ENCODE results near the gene NEK9.
"Not testable (repeated sequence)": the region's sequence is repeated elsewhere in the genome, so short reads cannot be mapped to it uniquely, and the experiment has no call there.

The NEK9 gene

DNA sequence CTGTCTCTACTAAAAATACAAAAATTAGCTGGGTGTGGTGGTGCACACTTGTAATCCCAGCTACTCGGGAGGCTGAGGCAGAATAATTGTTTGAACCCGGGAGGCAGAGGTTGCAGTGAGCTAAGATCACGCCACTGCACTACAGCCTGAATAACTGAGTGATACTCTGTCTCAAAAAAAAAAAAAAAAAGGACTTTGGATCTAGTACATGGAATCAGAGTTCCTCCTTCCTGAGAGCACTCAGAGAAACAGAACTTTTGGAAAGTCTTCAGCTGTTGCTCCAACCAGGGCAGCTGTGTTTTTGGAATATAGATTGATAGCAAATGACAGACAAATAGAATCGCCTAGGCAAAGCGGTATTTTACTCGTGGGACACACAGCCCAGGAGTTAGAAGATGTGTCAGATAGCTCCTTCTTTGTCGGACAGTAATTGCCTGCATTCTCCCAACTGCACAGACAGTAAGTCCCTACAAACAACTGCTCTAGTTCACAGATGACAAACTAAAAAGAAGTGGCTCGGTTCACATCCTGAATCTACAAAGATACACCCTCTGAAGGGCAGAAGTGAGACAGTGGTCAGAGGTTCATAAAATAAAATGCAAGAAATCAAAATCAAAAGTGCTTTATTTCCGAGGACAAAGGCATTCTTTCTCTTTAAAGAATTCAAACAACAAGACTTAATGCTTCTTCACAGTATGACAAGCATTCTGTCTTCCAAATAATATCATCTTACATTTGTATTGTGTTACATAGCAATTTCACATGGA is 17.1 kb upstream of the NEK9 start:
- DNase-seq = no peak

- no peak for DNase-seq
Measured at GRCh38 chr14:75142494-75142893, 15.6 kb upstream of the NEK9 start.

DNA sequence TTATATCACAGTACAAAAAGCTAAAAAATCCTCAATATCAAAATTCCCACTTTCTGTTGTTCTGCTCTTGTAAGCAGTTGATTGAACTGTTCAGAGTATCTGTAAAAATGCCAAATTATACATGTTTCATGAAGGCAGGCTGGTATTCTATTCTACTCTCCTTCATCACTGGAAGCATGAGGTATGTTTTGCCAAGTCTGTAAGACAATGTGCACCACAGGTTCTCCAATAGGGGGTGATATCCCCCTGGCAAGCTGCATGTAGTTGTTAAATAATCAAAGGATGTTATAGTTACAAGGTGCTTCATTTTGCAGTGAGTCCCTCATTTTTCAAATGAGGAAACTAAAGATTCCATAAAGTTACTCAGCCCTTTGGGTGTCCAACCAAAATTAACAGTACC is 15.1 kb upstream of the NEK9 start:
- no peak for DNase-seq

- no peak for DNase-seq
Measured at GRCh38 chr14:75141062-75141461, 14.2 kb upstream of the NEK9 start.

- DNase-seq = no peak
Measured at GRCh38 chr14:75140620-75141019, 13.8 kb upstream of the NEK9 start.

GRCh38 chr14:75139185-75139584 is 12.3 kb upstream of the NEK9 start:
- DNase-seq = no peak

DNA sequence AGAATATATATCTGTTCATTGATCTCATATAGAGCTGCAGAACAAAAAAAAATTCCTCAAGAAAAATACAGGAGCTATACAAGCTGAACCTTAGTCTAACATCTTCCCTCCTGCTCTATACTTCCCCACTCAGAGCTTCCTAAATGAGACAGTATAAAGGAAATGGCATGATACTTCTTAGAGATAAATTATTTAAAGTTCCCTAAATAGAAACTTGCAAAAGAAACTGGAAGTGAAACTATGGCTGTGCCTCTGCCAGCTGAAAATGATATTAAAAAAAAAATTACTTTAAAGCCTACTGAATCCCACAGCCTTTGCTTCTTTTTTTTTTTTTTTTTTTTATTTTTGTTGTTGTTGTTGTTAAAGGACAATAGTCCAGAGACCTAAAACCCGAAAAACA is 11.6 kb upstream of the NEK9 start:
- no peak for DNase-seq

DNA sequence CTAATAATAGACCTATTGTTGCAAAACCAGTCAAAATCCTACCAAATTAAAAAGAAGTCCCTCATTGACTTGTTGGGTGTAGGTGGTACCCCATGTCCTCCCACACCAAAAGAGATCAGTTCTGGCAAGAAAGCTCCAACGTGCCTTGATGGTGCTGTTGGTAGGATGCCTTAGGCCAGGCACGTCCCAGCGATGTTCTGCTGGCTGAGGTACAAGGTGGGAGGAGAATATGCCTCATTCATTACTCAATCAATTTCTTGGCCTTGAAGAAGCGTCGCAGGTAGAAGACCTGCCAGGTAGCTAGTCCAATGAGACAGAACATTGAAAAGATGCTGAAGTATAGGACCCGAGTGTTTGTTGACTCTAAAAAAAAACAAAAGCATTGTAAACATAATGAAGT is 7.8 kb upstream of the NEK9 start:
- DNase-seq = no peak

DNA sequence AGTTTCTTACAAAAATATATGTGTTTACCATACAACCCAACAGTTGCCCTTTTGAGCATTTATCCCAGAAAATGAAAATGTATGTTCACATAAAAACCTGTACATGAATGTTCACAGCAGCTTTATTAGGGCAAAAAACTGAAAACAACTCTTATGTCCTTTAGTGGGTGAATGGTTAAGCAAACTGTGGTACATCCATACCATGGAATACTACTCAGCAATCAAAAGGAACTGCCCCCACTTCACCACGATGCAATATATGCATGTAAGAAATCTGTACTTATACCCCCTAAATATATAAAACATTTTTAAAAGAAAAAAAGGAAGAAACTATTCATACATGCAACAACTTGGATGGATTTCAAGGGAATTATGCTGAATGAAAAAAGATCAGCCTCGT is 6.7 kb upstream of the NEK9 start:
- DNase-seq = no peak

- peak; percentile 71 for DNase-seq
Measured at GRCh38 chr14:75132382-75133086, 5.7 kb upstream of the NEK9 start.

GRCh38 chr14:75128596-75128990 is 1.7 kb upstream of the NEK9 start:
- DNase-seq = no peak

DNA sequence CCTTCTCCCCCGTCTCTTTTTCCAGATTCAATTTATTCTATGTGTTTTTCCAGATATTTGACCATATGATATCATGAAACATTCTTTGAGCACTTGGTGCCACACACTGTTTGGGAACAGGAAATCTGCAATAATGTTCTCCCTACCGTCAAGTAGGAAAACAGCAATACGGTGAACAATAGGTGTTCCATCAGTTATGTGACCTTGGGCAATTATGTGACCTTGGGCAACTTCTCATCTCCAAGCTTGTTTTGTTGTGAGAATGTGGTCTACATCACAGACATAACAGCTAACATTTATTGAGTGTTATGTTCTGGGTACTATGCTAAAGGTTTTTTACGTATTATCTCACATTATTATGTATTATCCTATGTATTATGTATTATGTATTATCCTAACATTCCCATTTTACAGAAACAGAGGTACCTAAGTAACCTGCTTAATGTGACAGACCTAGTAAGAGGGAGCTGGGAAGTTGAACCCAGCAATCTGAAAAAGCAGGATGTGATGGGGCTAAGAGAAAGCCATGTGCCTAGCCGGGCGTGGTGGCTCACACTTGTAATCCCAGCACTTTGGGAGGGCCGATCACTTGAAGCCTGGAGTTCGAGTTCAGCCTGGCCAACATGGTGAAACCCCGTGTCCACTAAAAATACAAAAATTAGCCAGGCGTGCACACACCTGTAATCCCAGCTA is 1.2 kb upstream of the NEK9 start:
- DNase-seq = no peak

DNA sequence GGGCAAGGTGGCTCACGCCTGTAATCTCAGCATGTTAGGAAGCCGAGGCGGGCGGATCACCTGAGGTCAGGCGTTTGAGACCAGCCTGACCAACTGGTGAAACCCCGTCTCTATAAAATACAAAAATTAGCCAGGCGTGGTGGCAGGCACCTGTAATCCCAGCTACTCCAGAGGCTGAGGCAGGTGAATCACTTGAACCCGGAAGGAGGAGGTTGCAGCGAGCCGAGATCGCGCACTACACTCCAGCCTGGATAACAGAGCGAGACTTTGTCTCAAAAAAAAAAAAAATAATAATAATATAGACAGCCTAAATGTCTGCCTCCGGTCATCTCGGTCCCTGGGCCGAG is 599 bp upstream of the NEK9 start:
- DNase-seq = not testable (repeated sequence)

DNA sequence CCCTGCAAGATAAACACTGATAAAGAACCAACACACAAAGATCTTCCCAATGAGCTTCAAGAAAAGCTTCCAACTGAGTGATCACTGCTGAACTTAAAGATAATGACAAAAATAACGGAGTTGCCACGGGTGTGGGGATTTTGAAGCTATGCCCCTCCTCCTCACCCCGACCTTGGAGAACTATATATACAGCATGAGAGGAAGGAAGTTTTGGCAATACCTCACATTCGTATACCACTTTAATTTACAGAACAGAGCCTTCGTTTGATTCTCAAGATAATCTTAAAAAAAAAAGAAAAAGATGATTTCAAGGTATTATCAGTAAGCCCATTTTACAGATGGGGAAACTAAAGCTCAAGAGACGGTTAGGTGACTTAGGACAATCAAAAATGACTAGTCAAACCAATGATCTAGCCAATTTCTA is 715 bp downstream of the NEK9 start:
- no peak for DNase-seq

- DNase-seq = no peak
Measured at GRCh38 chr14:75125617-75126016, 1.2 kb downstream of the NEK9 start.

DNA sequence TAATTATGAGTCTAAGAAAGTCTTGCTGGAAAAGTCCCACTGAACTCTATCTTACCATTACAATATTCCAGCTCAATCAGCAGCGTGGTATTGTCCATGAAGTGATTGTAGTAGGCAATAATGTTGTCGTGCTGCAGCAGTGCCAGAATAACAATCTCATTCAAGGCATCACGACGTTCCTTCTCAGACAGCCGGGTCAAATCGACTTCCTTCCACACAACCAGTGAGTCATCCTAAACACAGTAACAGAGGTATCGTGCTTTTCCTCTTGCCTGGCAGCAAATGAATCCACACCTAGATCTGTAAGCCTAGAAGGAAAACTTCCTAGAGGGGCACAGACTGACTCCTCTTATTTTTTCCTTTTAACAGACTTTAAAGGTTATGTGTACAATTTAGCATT is 2.9 kb downstream of the NEK9 start:
- DNase-seq = no peak

DNA sequence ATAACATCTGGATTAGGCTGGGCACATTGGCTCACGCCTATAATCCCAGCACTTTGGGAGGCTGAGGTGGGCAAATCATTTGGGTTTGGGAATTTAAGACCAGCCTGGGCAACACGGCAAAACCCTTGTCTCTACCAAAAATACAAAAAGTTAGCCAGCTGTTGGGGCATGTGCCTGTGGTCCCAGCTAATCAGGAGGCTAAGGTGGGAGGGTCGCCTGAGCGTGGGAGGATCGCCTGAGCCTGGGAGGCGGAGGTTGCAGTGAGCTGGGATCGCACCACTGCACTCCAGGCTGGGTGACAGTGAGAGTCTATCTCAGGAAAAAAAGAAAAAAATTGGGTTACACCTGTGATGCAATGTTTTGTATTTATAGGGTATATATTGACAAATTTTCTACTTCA is 5.3 kb downstream of the NEK9 start:
- no peak for DNase-seq

- DNase-seq = no peak
Measured at GRCh38 chr14:75120541-75121291, 6.1 kb downstream of the NEK9 start.

- DNase-seq = no peak
Measured at GRCh38 chr14:75119056-75119455, 7.8 kb downstream of the NEK9 start.

- DNase-seq = no peak
Measured at GRCh38 chr14:75113932-75114539, 12.8 kb downstream of the NEK9 start.

GRCh38 chr14:75109877-75110276 is 17.0 kb downstream of the NEK9 start:
- DNase-seq = no peak

- DNase-seq = no peak
Measured at GRCh38 chr14:75107186-75107585, 19.7 kb downstream of the NEK9 start.

DNA sequence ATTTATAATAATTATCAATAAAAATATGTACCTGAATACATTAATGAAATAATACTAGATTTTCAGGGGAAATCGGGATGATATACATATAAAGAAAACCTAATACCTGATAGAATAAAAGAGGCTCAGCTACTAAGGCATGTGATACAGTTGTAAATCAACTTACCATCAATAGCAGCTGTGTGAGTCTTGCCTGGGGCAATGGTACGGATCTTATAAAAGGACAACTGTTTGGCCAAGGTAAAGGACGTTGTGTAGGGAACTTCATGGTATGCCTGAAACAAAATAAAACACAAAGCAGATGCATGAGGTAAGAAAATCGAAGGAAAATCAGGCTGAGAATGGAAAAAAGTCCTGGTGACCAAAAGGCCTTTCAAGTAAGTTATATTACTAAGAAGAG is 25.4 kb downstream of the NEK9 start:
- no peak for DNase-seq
